Measurements from ENCODE around the gene LPP. TPM values are rescaled to one million over a fixed set of nuclear protein-coding genes. Genes with fewer than 3 reads are reported as not detected.

The LPP gene
- total and polyA plus RNA-seq, 8 donors, result 4.9 to 84.4 (median 45.9) TPM

- Histone ChIP-seq H3K4me1 (no peaks in the 10 kb centered on the region), H3K4me3 (no peak overlapping the region), H3K27me3 (no peaks in the 10 kb centered on the region), H3K27ac (no peak overlapping the region), H3K9me3 (no peaks in the 10 kb centered on the region), H3K36me3 (no peaks in the 10 kb centered on the region)
- TF ChIP-seq CTCF (IDR thresholded peaks at IDR 0.05), result no peak
- FAIRE-seq (no peak), ATAC-seq (no peak), DNase-seq (no peak)
- 96 to 97% methylated on average over 2 of the region's 2 CpGs for WGBS, 2 donors
- intact Hi-C loops (cut with DNase I), result no loop called here
Observed at GRCh38 chr3:188559856-188560255, 405.9 kb downstream of the LPP start.

GRCh38 chr3:188562144-188562543 lies 408.2 kb downstream of the LPP start:
- no peaks in the 10 kb centered on the region for H3K9me3 ChIP-seq
- no peak overlapping the region for H3K4me3 ChIP-seq
- intact Hi-C loops (cut with DNase I), result no loop called here
- no peak overlapping the region for H3K27ac ChIP-seq
- no peaks in the 10 kb centered on the region for H3K4me1 ChIP-seq
- ATAC-seq (no peak), FAIRE-seq (no peak), DNase-seq (no peak)
- H3K36me3 ChIP-seq, result no peaks in the 10 kb centered on the region
- no peak for TF ChIP-seq CTCF (IDR thresholded peaks at IDR 0.05)
- WGBS, 2 donors, result 80 to 81% methylated on average over 2 of the region's 2 CpGs
- H3K27me3 ChIP-seq, result no peaks in the 10 kb centered on the region

GRCh38 chr3:188567478-188568195 lies 413.7 kb downstream of the LPP start:
- intact Hi-C loops (cut with DNase I), result no loop called here
- no peaks in the 10 kb centered on the region for H3K9me3 ChIP-seq
- H3K4me3 ChIP-seq, result no peak overlapping the region
- FAIRE-seq (no peak), ATAC-seq (no peak), DNase-seq (no peak)
- H3K27ac ChIP-seq, result no peak overlapping the region
- peaks cover 0 to 6% (median 4%) of the 10 kb centered on the region in 3 donors for H3K4me1 ChIP-seq
- no peaks in the 10 kb centered on the region for H3K27me3 ChIP-seq
- no peaks in the 10 kb centered on the region for H3K36me3 ChIP-seq
- 83 to 87% methylated on average over 3 of the region's 3 CpGs for WGBS, 2 donors
- no peak for TF ChIP-seq CTCF (IDR thresholded peaks at IDR 0.05)

GRCh38 chr3:188568736-188569135 lies 414.8 kb downstream of the LPP start:
- Histone ChIP-seq H3K36me3 (no peaks in the 10 kb centered on the region), H3K4me3 (no peak overlapping the region), H3K27me3 (no peaks in the 10 kb centered on the region), H3K27ac (no peak overlapping the region), H3K4me1 (peaks cover 0 to 6% (median 4%) of the 10 kb centered on the region in 3 donors), H3K9me3 (no peaks in the 10 kb centered on the region)
- DNase-seq (no peak), ATAC-seq (no peak), FAIRE-seq (no peak)
- WGBS, 2 donors, result 95% methylated on average over 3 of the region's 3 CpGs
- intact Hi-C loops (cut with DNase I), result no loop called here
- no peak for TF ChIP-seq CTCF (IDR thresholded peaks at IDR 0.05)

- ATAC-seq (no peak), FAIRE-seq (no peak), DNase-seq (no peak)
- H3K4me1 ChIP-seq, result peaks cover 0 to 6% (median 4%) of the 10 kb centered on the region in 3 donors
- H3K27me3 ChIP-seq, result no peaks in the 10 kb centered on the region
- intact Hi-C loops (cut with DNase I), result no loop called here
- H3K9me3 ChIP-seq, result no peaks in the 10 kb centered on the region
- H3K36me3 ChIP-seq, result no peaks in the 10 kb centered on the region
- no peak for TF ChIP-seq CTCF (IDR thresholded peaks at IDR 0.05)
- WGBS, 2 donors, result 95 to 97% methylated on average over 7 of the region's 7 CpGs
- no peak overlapping the region for H3K27ac ChIP-seq
- no peak overlapping the region for H3K4me3 ChIP-seq
Observed at GRCh38 chr3:188571531-188572095, 417.7 kb downstream of the LPP start.
